GM12801 (cell line): ENCODE results near the gene APMAP.
A peak's percentile ranks its signal among the peaks of the same experiment; 100 is the strongest.

Experiments used
- CTCF ChIP-seq: IDR thresholded peaks from one replicate; pipeline ENCODE4 v1.5.1; 2011; ENCODE audit warnings: control low read depth; ENCODE audit not compliant: insufficient read length; ENCODE audit errors: extremely low read depth

APMAP gene

GRCh38 chr20:24995741-24996448 is 3.3 kb upstream of the APMAP start:
- no peak for TF ChIP-seq CTCF

GRCh38 chr20:24994470-24995368 is 2.2 kb upstream of the APMAP start:
- TF ChIP-seq CTCF: peak; percentile 72

- no peak for TF ChIP-seq CTCF
Measured at GRCh38 chr20:24994186-24994465, 1.6 kb upstream of the APMAP start.

GRCh38 chr20:24993337-24994185 is 1.0 kb upstream of the APMAP start:
- no peak for TF ChIP-seq CTCF

GRCh38 chr20:24991897-24992486 is 559 bp downstream of the APMAP start:
- no peak for TF ChIP-seq CTCF

GRCh38 chr20:24990810-24991252 is 1.7 kb downstream of the APMAP start:
- TF ChIP-seq CTCF: no peak

- no peak for TF ChIP-seq CTCF
Measured at GRCh38 chr20:24989162-24989561, 3.4 kb downstream of the APMAP start.
